Measurements from ENCODE around the gene RRAD.
A peak's percentile ranks its signal among the peaks of the same experiment; 100 is the strongest.
"Not testable (repeated sequence)": the region's sequence is repeated elsewhere in the genome, so short reads cannot be mapped to it uniquely, and the experiment has no call there.

Gene RRAD

DNA sequence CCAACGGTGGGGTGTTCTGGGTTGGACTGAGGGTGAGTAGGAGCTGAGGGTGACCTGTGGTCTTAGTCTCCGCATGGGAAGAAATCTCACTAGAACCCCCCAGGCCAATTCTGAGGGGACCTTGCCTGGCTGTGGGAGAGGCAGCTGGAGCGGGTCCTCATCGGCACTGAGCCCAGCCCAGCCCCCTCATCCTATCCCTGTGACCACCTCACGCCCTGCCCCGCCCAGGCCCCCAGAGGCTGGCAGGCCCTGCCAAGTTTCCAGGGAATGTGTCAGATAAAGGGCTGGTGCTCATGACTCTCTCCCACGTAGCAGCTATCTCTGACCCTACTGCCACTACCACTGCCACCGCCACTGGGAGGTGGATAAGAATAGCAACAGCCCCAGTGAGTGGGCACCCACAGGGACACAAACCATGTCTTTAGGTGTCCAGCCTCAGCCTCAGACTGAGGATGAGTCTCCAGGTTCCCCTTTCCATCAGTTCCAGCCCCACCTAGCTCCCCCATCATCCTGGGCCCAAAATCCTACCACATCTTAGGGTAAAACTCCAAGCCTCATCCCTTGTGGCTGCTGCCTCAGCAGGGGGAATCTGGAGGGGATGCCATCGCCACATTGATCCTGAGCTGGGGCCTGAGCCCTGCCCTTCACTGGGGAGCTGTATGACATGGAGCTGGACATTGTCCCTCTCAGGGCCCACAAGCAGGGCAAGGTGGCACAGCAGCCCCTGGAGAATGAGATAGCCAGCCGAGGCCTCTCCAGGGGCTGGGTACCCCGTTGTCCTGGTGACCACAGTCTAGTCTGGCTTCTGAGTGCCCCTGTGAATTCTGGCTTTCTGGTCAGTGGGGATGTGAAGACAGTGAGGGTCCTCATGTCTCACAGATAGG is 21.5 kb downstream of the RRAD start:
- DNase-seq, result no peak

GRCh38 chr16:66902648-66903543 is 22.4 kb downstream of the RRAD start:
- DNase-seq, result no peak

GRCh38 chr16:66901626-66902025 is 23.7 kb downstream of the RRAD start:
- no peak for DNase-seq

DNA sequence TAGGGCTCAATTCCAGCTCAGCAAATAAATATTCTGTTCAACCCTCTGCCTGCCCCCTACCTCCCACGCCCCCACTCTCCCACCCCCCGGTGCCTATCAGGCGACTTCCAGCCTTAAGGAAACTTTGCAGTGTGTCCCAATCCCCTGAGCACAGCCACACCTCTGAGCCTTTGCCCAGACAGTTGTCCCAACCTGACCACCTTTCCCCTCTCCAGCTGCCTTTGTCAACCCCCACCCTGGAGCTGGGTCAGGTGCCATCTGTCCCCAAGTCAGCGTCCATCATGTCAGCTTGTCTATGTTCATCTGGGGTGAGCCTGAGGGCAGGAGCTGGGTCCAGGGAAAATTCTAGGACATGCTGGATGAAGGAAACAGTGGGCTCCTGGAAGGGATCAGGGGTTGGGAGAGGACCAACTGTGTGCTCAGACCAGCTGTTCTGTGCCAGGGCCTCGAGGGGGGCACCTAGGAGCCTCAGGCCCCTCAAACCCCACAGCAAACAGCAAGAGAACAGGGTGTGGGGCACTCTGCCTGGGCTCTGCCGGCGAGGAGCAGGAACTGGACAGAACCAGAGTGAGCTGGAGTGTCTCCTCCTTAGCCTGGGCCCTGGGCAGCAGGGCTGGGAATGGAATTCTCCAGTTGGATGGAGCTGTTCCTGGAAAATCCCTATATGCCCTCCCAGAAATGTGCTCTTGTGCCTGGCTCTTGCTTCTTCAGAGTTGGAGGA is 24.5 kb downstream of the RRAD start:
- peak in 5 of 56 donors; percentile 15 to 48 (median 19) for DNase-seq

DNA sequence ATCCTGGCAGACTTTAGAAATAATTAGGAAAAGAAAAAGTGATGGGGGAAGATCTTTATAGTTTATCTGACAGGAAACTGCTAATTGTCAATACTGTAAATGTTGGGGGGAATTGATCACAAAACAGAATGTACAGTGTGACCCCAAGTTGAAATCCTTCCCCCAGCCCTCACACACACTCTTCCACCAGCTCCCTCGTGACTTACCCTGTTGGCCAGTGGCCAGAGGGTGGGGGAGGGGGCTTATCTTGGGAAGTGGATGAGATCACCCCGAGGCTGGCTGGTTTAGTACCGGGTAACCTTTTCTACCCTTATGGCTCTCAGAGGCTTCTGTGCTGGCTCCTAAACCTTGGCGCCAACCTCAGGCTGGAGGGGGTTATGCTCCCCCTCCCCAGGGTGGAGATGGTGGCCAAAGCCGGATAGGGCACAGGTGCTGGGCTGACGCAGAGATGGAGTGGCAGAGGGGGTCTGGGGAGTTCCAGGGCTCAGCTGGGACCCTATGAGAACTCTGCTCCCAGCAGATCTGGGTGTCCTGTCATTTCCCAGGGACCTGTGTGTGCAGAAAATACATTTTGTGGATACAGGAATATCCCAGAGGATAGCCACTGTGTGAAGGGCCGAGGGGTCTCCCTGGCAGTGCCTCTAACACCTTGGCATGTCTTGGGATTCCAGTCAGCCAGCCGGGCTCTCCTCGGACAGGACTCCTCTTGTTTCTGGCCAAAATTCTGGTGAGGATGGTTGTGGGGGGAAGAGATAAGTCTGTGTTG is 25.2 kb downstream of the RRAD start:
- peak in 4 of 56 donors; percentile 18 to 59 (median 29) for DNase-seq

GRCh38 chr16:66899310-66899944 is 25.9 kb downstream of the RRAD start:
- no peak for DNase-seq

- no peak for DNase-seq
Observed at GRCh38 chr16:66898933-66899309, 26.4 kb downstream of the RRAD start.

- no peak for DNase-seq
Observed at GRCh38 chr16:66898207-66898606, 27.1 kb downstream of the RRAD start.

GRCh38 chr16:66896682-66897081 is 28.7 kb downstream of the RRAD start:
- DNase-seq, result not testable (repeated sequence)

DNA sequence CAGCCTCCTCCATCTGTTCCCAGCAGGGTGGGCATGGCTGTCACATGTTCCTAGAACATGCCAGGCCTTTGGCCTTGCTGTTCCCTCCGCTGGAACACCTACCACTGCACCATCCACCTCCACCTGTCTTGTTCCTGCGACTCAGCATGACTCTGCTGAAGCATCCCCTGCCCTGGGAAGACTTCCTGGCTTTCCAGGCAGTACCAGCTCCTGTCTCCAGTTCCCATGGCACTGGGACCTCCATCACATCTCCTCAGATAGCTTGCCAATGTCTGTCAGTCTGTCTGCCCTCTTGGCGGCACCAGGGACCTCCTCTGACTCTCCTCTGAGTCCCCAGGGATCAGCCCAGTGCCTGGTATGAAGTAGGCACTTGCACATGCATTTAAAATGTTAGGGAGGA is 29.3 kb downstream of the RRAD start:
- DNase-seq, result no peak

- DNase-seq, result no peak
Observed at GRCh38 chr16:66895689-66895979, 29.7 kb downstream of the RRAD start.

GRCh38 chr16:66894948-66895688 is 30.2 kb downstream of the RRAD start:
- peak in 53 of 56 donors; percentile 7 to 82 (median 53) for DNase-seq

DNA sequence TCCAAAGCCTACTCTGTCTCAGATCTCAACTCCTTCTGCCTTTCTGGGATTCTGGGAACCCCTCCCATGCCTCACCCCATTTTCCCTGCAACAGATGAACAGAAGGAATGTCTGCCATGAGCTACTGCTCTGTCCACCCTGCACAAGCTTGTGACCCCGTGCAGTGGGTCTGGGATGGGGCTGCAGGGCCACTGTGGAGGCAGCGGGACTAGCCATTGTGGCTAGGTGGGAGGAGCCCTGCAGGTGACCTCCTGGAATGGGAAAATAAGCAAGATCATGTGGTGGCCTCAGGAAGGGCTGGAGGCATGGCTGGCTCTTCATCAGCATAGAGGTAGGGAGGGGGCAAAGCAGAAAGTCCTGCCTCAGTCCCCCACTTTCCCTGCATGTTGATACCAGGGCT is 31.3 kb downstream of the RRAD start:
- no peak for DNase-seq

- DNase-seq, result no peak
Observed at GRCh38 chr16:66891797-66892196, 33.5 kb downstream of the RRAD start.

DNA sequence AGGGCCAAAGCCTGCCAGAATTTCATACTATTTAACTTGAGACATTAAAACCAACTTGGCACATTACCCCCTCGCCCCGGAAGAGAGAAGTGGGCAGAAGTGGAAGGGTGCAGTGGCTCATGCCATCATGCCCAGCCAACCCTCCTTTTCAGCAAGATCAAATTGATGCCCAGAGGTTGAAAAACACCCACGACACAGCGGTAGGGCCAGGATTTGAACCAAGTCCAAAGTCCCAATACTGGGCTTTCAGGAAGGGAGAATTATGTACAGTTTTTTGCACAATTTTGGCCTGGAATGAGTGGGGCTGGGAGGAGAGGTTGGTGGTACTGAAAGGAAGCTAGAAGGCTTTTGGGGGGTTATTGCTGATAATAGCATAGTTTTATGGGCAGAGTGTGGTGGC is 34.0 kb downstream of the RRAD start:
- no peak for DNase-seq

GRCh38 chr16:66890799-66891198 is 34.5 kb downstream of the RRAD start:
- DNase-seq, result no peak

- no peak for DNase-seq
Observed at GRCh38 chr16:66889622-66890021, 35.7 kb downstream of the RRAD start.

DNA sequence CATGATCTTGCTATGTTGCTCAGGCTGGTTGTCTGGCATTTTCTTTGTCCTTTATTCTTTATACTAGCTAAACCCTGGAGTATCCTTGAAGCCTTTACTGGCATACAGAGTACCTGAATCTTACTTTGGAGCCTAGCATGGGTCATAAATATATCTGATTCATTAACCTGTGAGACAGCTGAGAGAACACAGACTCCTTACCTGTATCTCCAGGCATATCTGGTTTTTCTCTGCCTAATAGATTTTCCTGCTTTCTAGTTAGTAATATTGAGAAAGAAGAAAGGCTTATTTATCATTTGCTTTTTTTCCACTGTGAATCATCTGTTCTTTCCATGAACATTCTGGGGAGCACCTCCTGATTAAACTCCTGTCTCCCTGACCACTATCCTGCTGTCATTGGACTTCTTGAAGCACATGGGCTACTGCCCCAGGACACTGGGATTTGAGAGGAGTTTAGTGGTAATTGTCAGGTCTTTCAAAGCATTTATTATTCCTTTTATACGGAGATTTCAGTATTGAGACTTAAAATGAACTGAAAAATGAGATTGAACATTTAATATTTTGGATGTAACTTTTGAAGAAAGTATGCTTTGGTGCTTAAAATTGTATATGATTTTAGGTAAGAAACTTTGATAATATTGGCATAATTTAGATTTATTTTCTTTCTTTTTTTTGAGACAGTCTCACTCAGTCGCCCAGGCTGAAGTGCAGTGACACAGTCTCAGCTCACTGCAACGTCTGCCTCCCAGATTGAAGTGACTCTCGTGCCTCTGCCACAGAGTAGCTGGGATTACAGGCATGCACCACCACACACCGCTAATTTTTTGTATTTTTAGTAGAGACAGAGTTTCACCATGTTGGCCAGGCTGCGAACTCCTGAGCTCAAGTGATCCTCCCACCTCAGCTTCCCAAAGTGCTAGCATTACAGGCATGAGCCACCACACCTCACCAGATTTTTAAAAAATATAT is 36.4 kb downstream of the RRAD start:
- DNase-seq, result no peak

DNA sequence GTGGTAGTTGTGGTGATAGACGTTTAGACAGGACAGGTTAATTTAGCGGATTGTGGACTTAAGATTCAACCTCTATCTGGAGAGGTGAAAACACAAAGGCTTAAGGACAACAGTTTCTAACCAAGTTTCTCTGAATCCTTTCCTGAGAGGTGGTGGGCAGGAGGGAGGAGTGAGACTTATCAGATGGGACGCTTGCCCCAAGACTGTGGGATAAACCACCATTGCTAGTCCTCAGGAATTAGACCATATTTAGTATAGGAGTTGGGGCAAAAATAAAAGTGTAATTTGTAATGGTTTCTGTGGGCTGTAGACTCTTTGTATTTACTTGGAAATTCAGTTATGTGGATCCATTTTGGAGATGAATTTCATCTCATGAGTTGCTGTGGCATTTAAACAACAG is 38.4 kb downstream of the RRAD start:
- no peak for DNase-seq
